ENCODE data around the gene IKZF5.

- TF ChIP-seq EP300 (IDR thresholded peaks at IDR 0.05) = no peak
- no peak for TF ChIP-seq CTCF (IDR thresholded peaks at IDR 0.05)
- no peak for TF ChIP-seq POLR2AphosphoS5 (IDR thresholded peaks at IDR 0.05)
Measured at GRCh38 chr10:123018531-123018930, 9.9 kb upstream of the IKZF5 start.
